ENCODE results near the gene PACRG. TPM values are rescaled to one million over a fixed set of nuclear protein-coding genes. Genes with fewer than 3 reads are reported as not detected.

Gene PACRG
- total RNA-seq, 1 experiment from 2014 or later, result 0.26 TPM

GRCh38 chr6:162706232-162706631, 21.5 kb upstream of the PACRG start:
- H3K23ac ChIP-seq (ENCODE audit: insufficient read length, low read depth, low read length), result no peak overlapping the region
- no peaks in the 10 kb centered on the region for H3K27me3 ChIP-seq (ENCODE audit: insufficient read depth, low read length)
- H3K79me1 ChIP-seq (ENCODE audit: insufficient read depth, low read depth, low read length, poor library complexity, severe bottlenecking), result no peaks in the 10 kb centered on the region
- no peak overlapping the region for H2BK12ac ChIP-seq (ENCODE audit: insufficient read length, low read depth, low read length)
- H3K9me3 Mint-ChIP-seq, result peaks cover 4 to 7% of the 10 kb centered on the region in 2 experiments; a peak in 3 of 5 replicates
- H3K27ac ChIP-seq (ENCODE audit: insufficient read length, low read depth, low read length), result no peak overlapping the region
- no peak overlapping the region for H4K91ac ChIP-seq (ENCODE audit: insufficient read length, low read depth, low read length)
- H3K79me2 ChIP-seq (ENCODE audit: insufficient read depth, low read length), result no peaks in the 10 kb centered on the region
- H3K14ac ChIP-seq (ENCODE audit: insufficient read depth, low read length), result no peak overlapping the region
- H3K9me3 ChIP-seq (ENCODE audit: control insufficient read depth, low read depth, low read length), result no peaks in the 10 kb centered on the region
- peaks cover 0 to 8% of the 10 kb centered on the region in 2 experiments; a peak in 1 of 4 replicates for H3K4me1 Mint-ChIP-seq
- peaks cover 0 to 11% (median 0%) of the 10 kb centered on the region in 3 experiments; a peak in 3 of 7 replicates for H3K36me3 Mint-ChIP-seq (ENCODE audit: insufficient read depth in 1 of 3, low read depth in 3 of 3)
- H3K4me2 ChIP-seq (ENCODE audit: insufficient read depth, insufficient read length, low read length), result no peak overlapping the region
- H4K5ac ChIP-seq (ENCODE audit: insufficient read length, low read depth, low read length), result no peak overlapping the region
- H3K9ac ChIP-seq (ENCODE audit: extremely low read depth, insufficient read length, low read length), result no peak overlapping the region
- no peak overlapping the region for H2BK20ac ChIP-seq (ENCODE audit: low read depth, low read length, poor library complexity, severe bottlenecking)
- H3K27me3 Mint-ChIP-seq (ENCODE audit: low read depth), result no peaks in the 10 kb centered on the region
- TF ChIP-seq CTCF (conservative IDR thresholded peaks at IDR 0.05), result no peak
- no peaks in the 10 kb centered on the region for H3K23me2 ChIP-seq (ENCODE audit: insufficient read length, low read depth, low read length, poor library complexity, severe bottlenecking)
- no peak overlapping the region for H2BK15ac ChIP-seq (ENCODE audit: low read depth, low read length)
- H2AFZ ChIP-seq (ENCODE audit: low read length), result no peak overlapping the region
- no CpG with 5 or more reads among the region's 6 CpGs for WGBS (ENCODE audit: extremely low coverage, insufficient read length, low lambda C conversion rate)
- H4K20me1 ChIP-seq (ENCODE audit: control insufficient read depth, insufficient read depth, insufficient read length), result no peaks in the 10 kb centered on the region
- H3K56ac ChIP-seq (ENCODE audit: insufficient read length, low read depth, low read length), result no peak overlapping the region
- no peak overlapping the region for H3K18ac ChIP-seq (ENCODE audit: insufficient read length, low read depth, low read length)
- no peaks in the 10 kb centered on the region for H3K4me1 ChIP-seq (ENCODE audit: insufficient read depth, low read length)
- H3K27ac Mint-ChIP-seq, result no peak overlapping the region; a peak in 1 of 7 replicates
- H3T11ph ChIP-seq (ENCODE audit: low read length), result no peak overlapping the region
- no peak overlapping the region for H2BK5ac ChIP-seq (ENCODE audit: insufficient read length, low read length)
- no peak overlapping the region for H3K4me3 Mint-ChIP-seq
- H4K8ac ChIP-seq (replicated peaks; ENCODE audit: insufficient read length, low read depth, low read length), result no peak overlapping the region
- DNase-seq, result no peak
- H3K4ac ChIP-seq (ENCODE audit: low read depth, low read length), result no peak overlapping the region
- H2AK5ac ChIP-seq (ENCODE audit: insufficient read length, low read length), result no peak overlapping the region
- no peak overlapping the region for H2BK120ac ChIP-seq (ENCODE audit: low read depth, low read length, poor library complexity, severe bottlenecking)
